Activated effector memory CD4-positive, alpha-beta T cell treated with Interleukin-2 at 50 U/mL for 16 hours (primary cell): Measurements from ENCODE around the gene ANKLE1.

Experiments used
- DNase-seq: peaks from one replicate; pipeline ENCODE4 v3.0.0-alpha.2; 2020

ANKLE1 gene

GRCh38 chr19:17309198-17309964 lies 27.7 kb downstream of the ANKLE1 start, which contains the start of gene DDA1:
Gene DDA1 (plus strand): TSS chr19:17309563. CDS start chr19:17309655, 92 bp downstream.
- DNase-seq = peak; percentile 98

- no peak for DNase-seq
Observed at GRCh38 chr19:17309965-17310461, 28.3 kb downstream of the ANKLE1 start.

GRCh38 chr19:17311455-17312188 lies 29.9 kb downstream of the ANKLE1 start:
- no peak for DNase-seq

- no peak for DNase-seq
Observed at GRCh38 chr19:17312189-17313113, 30.8 kb downstream of the ANKLE1 start.

- no peak for DNase-seq
Observed at GRCh38 chr19:17314007-17314593, 32.4 kb downstream of the ANKLE1 start.

- no peak for DNase-seq
Observed at GRCh38 chr19:17318966-17319365, 37.3 kb downstream of the ANKLE1 start.

- no peak for DNase-seq
Observed at GRCh38 chr19:17319473-17320238, 38.0 kb downstream of the ANKLE1 start.

- DNase-seq = no peak
Observed at GRCh38 chr19:17320435-17320834, 38.7 kb downstream of the ANKLE1 start.

- DNase-seq = no peak
Observed at GRCh38 chr19:17321655-17322489, 40.2 kb downstream of the ANKLE1 start.

GRCh38 chr19:17322854-17323253 lies 41.2 kb downstream of the ANKLE1 start:
- DNase-seq = no peak

GRCh38 chr19:17323300-17323963 lies 41.7 kb downstream of the ANKLE1 start:
- DNase-seq = no peak

GRCh38 chr19:17323964-17324332 lies 42.2 kb downstream of the ANKLE1 start:
- no peak for DNase-seq

- DNase-seq = no peak
Observed at GRCh38 chr19:17324357-17325114, 42.8 kb downstream of the ANKLE1 start.

GRCh38 chr19:17325133-17325532 lies 43.4 kb downstream of the ANKLE1 start:
- no peak for DNase-seq

GRCh38 chr19:17325881-17326594 lies 44.3 kb downstream of the ANKLE1 start:
- no peak for DNase-seq

GRCh38 chr19:17326595-17326966 lies 44.9 kb downstream of the ANKLE1 start:
- no peak for DNase-seq

- DNase-seq = no peak
Observed at GRCh38 chr19:17327068-17327653, 45.5 kb downstream of the ANKLE1 start.
